Ishikawa (cell line): ENCODE results near the gene ECT2L.

ENCODE experiments used
- CEBPB ChIP-seq: IDR thresholded peaks from 2 replicates; pipeline ENCODE4 v1.6.1; 2012
- CREB1 ChIP-seq: IDR thresholded peaks from 2 replicates; pipeline ENCODE4 v1.6.1; 2012; ENCODE audit warnings: low read depth
- EGR1 ChIP-seq: IDR thresholded peaks from 2 replicates; pipeline ENCODE4 v1.6.1; 2012
- EP300 ChIP-seq: IDR thresholded peaks from 2 replicates; pipeline ENCODE4 v1.6.1; 2012; ENCODE audit warnings: borderline replicate concordance
- FOXM1 ChIP-seq: IDR thresholded peaks from 2 replicates; pipeline ENCODE4 v1.6.1; 2012; ENCODE audit warnings: low read depth, borderline replicate concordance
- MAX ChIP-seq: IDR thresholded peaks from 2 replicates; pipeline ENCODE4 v1.6.1; 2012
- NFIC ChIP-seq: IDR thresholded peaks from 2 replicates; pipeline ENCODE4 v1.6.1; 2012
- RAD21 ChIP-seq: IDR thresholded peaks from 2 replicates; pipeline ENCODE4 v1.6.1; 2012; ENCODE audit warnings: low read depth
- REST ChIP-seq: IDR thresholded peaks from 2 replicates; pipeline ENCODE4 v1.6.1; 2012; ENCODE audit warnings: low read depth, mild to moderate bottlenecking
- TAF1 ChIP-seq: IDR thresholded peaks from 2 replicates; pipeline ENCODE4 v1.6.1; 2012; ENCODE audit warnings: low read depth, mild to moderate bottlenecking
- TCF12 ChIP-seq: IDR thresholded peaks from 2 replicates; pipeline ENCODE4 v1.6.1; 2012; ENCODE audit warnings: low read depth
- TEAD4 ChIP-seq: IDR thresholded peaks from 2 replicates; pipeline ENCODE4 v1.6.1; 2012
- USF1 ChIP-seq: IDR thresholded peaks from 2 replicates; pipeline ENCODE4 v1.6.1; 2012
- YY1 ChIP-seq: IDR thresholded peaks from 2 replicates; pipeline ENCODE4 v1.6.1; 2012; ENCODE audit warnings: low read depth
- ZBTB7A ChIP-seq: IDR thresholded peaks from 2 replicates; pipeline ENCODE4 v1.6.1; 2012; ENCODE audit warnings: low read depth

The ECT2L gene

GRCh38 chr6:138944412-138944811 lies 148.5 kb downstream of the ECT2L start:
- TF ChIP-seq TAF1: no peak
- no peak for TF ChIP-seq TEAD4
- TF ChIP-seq EGR1: no peak
- no peak for TF ChIP-seq TCF12
- no peak for TF ChIP-seq CEBPB
- no peak for TF ChIP-seq REST
- no peak for TF ChIP-seq CREB1
- no peak for TF ChIP-seq NFIC

GRCh38 chr6:138945354-138945753 lies 149.5 kb downstream of the ECT2L start:
- TF ChIP-seq TCF12 (no peak), FOXM1 (no peak), NFIC (no peak), TAF1 (no peak), CREB1 (no peak), USF1 (no peak), CEBPB (no peak), EP300 (no peak), REST (no peak), MAX (no peak), YY1 (no peak), RAD21 (no peak), TEAD4 (no peak), EGR1 (no peak), ZBTB7A (no peak)

GRCh38 chr6:138948004-138948403 lies 152.1 kb downstream of the ECT2L start:
- TF ChIP-seq TAF1: no peak

GRCh38 chr6:138948546-138949179 lies 152.8 kb downstream of the ECT2L start:
- no peak for TF ChIP-seq TEAD4
- no peak for TF ChIP-seq REST
- TF ChIP-seq CEBPB: no peak
- TF ChIP-seq ZBTB7A: no peak
- TF ChIP-seq USF1: no peak
- no peak for TF ChIP-seq TAF1
- no peak for TF ChIP-seq MAX
- no peak for TF ChIP-seq EP300
- TF ChIP-seq TCF12: no peak
- TF ChIP-seq EGR1: no peak
- TF ChIP-seq FOXM1: no peak
- TF ChIP-seq CREB1: no peak
- no peak for TF ChIP-seq YY1
- TF ChIP-seq NFIC: no peak
- no peak for TF ChIP-seq RAD21

- TF ChIP-seq YY1 (no peak), NFIC (no peak), CEBPB (no peak), EGR1 (no peak), CREB1 (no peak), MAX (no peak)
Observed at GRCh38 chr6:138953451-138953850, 157.6 kb downstream of the ECT2L start.
